Neural progenitor cell (in vitro differentiated cells): Measurements from ENCODE around the gene CLRN3. TPM values are rescaled to one million over a fixed set of nuclear protein-coding genes. Genes with fewer than 3 reads are reported as not detected.

ENCODE experiments used
- DNase-seq: peaks from one replicate; pipeline ENCODE4 v3.0.0-alpha.2; 2016; ENCODE audit warnings: low spot score
- H2AFZ ChIP-seq: fragments of 200-600 bp; sonication (generic); replicated peaks from 2 replicates; pipeline ENCODE4 v1.6.1; 2016; ENCODE audit warnings: antibody characterized with exemption
- H3F3A ChIP-seq: fragments of 200-600 bp; sonication (generic); 2 replicates; pipeline ENCODE4 v1.6.1; 2016; ENCODE audit warnings: antibody characterized with exemption, low read depth
- H3K27ac ChIP-seq: fragments of 200-600 bp; sonication (generic); 2 replicates; pipeline ENCODE4 v1.5.1; 2016; ENCODE audit warnings: mild to moderate bottlenecking
- H3K27me3 ChIP-seq: fragments of 200-600 bp; sonication (generic); 2 replicates; pipeline ENCODE4 v1.6.1; 2016; ENCODE audit warnings: mild to moderate bottlenecking, moderate library complexity
- H3K36me3 ChIP-seq: fragments of 200-600 bp; sonication (generic); 2 replicates; pipeline ENCODE4 v1.5.1; 2016
- H3K4me1 ChIP-seq: fragments of 200-600 bp; sonication (generic); 2 replicates; pipeline ENCODE4 v1.6.1; 2016; ENCODE audit warnings: mixed run types
- H3K4me2 ChIP-seq: fragments of 200-600 bp; sonication (generic); 2 replicates; pipeline ENCODE4 v1.6.1; 2016
- H3K4me3 ChIP-seq: fragments of 200-600 bp; sonication (generic); 2 replicates; pipeline ENCODE4 v1.5.1; 2016
- H3K79me2 ChIP-seq: fragments of 200-600 bp; sonication (generic); 2 replicates; pipeline ENCODE4 v1.6.1; 2016; ENCODE audit warnings: low read depth
- H3K9ac ChIP-seq: fragments of 200-600 bp; sonication (generic); 2 replicates; pipeline ENCODE4 v1.6.1; 2016
- H3K9me3 ChIP-seq: fragments of 200-600 bp; sonication (generic); 2 replicates; pipeline ENCODE4 v1.5.1; 2016; ENCODE audit warnings: low read depth
- H4K20me1 ChIP-seq: fragments of 200-600 bp; sonication (generic); 2 replicates; pipeline ENCODE4 v1.6.1; 2016; ENCODE audit warnings: low read depth
- H3K27ac Mint-ChIP-seq: 3 replicates; pipeline ENCODE4 v1.8.0; 2021; ENCODE audit warnings: mixed read lengths
- H3K27me3 Mint-ChIP-seq: 2 replicates; pipeline ENCODE4 v1.8.0; 2022; ENCODE audit warnings: low read depth, mild to moderate bottlenecking, inconsistent platforms, moderate library complexity, mixed read lengths; ENCODE audit not compliant: insufficient read depth
- H3K36me3 Mint-ChIP-seq: 3 replicates; pipeline ENCODE4 v1.8.0; 2021; ENCODE audit warnings: mixed read lengths
- H3K4me1 Mint-ChIP-seq: 3 replicates; pipeline ENCODE4 v1.8.0; 2021; ENCODE audit warnings: mixed read lengths
- H3K4me3 Mint-ChIP-seq: 3 replicates; pipeline ENCODE4 v1.8.0; 2021; ENCODE audit warnings: mild to moderate bottlenecking, moderate library complexity, mixed read lengths
- H3K9me3 Mint-ChIP-seq: 3 replicates; pipeline ENCODE4 v1.8.0; 2020; ENCODE audit warnings: mixed read lengths
- EZH2 ChIP-seq: fragments of 200-600 bp; sonication (generic); IDR thresholded peaks from 2 replicates; pipeline ENCODE4 v1.6.1; 2017; ENCODE audit warnings: antibody characterized with exemption, mild to moderate bottlenecking, moderate library complexity
- EZH2phosphoT487 ChIP-seq: fragments of 200-600 bp; sonication (generic); IDR thresholded peaks from 2 replicates; pipeline ENCODE4 v1.6.1; 2017; ENCODE audit warnings: antibody characterized with exemption
- total RNA-seq: library from RNA; depleted of rRNA; stranded (reverse); fragments of >200 nt; gene quantifications from 2 replicates; pipeline ENCODE4 v1.2.3, GENCODE V29; 2015; ENCODE audit warnings: low replicate concordance
- TF ChIP-seq, protein P1 (sequence below): fragments of 200-600 bp; sonication (generic); IDR thresholded peaks from 2 replicates; pipeline ENCODE4 v1.5.1; 2017; ENCODE audit warnings: antibody characterized with exemption, mild to moderate bottlenecking

Gene CLRN3
- total RNA-seq, 1 donor from 2014 or later: not detected

DNA sequence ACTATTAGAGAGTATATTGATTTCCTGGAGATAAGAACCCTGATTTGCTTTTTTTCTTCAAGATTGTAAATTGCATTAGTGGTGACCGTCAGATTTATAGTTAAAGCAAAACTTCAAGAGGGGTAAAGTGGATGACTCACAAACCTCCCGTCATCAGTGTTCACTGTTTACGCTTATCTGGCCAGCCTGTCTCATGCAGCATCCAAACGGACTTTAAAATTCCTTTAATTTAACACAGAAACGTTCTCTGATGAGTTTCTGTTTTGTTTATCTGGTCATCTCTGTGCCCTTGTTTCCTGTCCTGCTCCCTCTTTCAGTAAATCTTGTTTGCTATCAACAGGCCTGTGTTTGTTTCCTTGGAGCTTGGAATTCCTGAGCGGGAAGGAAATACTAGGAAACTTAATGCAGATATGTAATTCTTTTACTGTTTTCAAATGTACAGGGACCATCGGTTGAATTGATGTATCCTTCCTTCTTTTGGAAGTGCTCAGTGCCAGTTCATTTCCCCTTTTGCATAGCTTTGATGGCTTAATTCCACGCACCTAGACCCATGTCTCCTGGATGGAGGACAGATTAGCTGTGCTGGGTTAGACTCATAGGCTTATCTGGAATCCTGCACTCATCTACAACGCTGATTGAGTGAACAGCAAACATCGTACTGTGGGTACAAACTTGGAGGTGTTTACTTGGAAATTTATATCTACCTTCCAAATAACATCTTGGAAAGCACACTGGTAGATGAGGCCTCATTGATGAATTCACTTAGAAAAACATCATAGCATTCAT lies 35.5 kb upstream of the CLRN3 start:
- no peaks in the 10 kb centered on the region for H3K79me2 ChIP-seq
- H3K9ac ChIP-seq: no peak overlapping the region
- no peaks in the 10 kb centered on the region for H3K9me3 ChIP-seq
- H3K36me3 ChIP-seq: no peaks in the 10 kb centered on the region
- no peaks in the 10 kb centered on the region for H3K36me3 Mint-ChIP-seq
- TF ChIP-seq, protein P1, sequence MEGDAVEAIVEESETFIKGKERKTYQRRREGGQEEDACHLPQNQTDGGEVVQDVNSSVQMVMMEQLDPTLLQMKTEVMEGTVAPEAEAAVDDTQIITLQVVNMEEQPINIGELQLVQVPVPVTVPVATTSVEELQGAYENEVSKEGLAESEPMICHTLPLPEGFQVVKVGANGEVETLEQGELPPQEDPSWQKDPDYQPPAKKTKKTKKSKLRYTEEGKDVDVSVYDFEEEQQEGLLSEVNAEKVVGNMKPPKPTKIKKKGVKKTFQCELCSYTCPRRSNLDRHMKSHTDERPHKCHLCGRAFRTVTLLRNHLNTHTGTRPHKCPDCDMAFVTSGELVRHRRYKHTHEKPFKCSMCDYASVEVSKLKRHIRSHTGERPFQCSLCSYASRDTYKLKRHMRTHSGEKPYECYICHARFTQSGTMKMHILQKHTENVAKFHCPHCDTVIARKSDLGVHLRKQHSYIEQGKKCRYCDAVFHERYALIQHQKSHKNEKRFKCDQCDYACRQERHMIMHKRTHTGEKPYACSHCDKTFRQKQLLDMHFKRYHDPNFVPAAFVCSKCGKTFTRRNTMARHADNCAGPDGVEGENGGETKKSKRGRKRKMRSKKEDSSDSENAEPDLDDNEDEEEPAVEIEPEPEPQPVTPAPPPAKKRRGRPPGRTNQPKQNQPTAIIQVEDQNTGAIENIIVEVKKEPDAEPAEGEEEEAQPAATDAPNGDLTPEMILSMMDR: no peak
- TF ChIP-seq EZH2 (no peak), EZH2phosphoT487 (no peak)
- H3K9me3 Mint-ChIP-seq: peaks cover 3% of the 10 kb centered on the region
- no peaks in the 10 kb centered on the region for H3K27me3 ChIP-seq
- peaks cover 19% of the 10 kb centered on the region for H3F3A ChIP-seq
- no peak overlapping the region for H2AFZ ChIP-seq
- no peak overlapping the region for H3K27ac Mint-ChIP-seq
- H3K4me3 ChIP-seq: no peak overlapping the region
- no peak overlapping the region for H3K4me2 ChIP-seq
- H3K4me3 Mint-ChIP-seq: no peak overlapping the region
- DNase-seq: no peak
- peaks cover 11% of the 10 kb centered on the region for H3K27me3 Mint-ChIP-seq
- H3K4me1 ChIP-seq: peaks cover 17% of the 10 kb centered on the region
- peaks cover 19% of the 10 kb centered on the region for H3K4me1 Mint-ChIP-seq
- no peak overlapping the region for H3K27ac ChIP-seq
- H4K20me1 ChIP-seq: peaks cover 9% of the 10 kb centered on the region

GRCh38 chr10:127926455-127926854 lies 33.7 kb upstream of the CLRN3 start:
- peak overlapping the region; percentile 46 for H3K4me2 ChIP-seq
- H3K36me3 ChIP-seq: no peaks in the 10 kb centered on the region
- Mint-ChIP-seq H3K9me3 (peaks cover 3% of the 10 kb centered on the region), H3K4me3 (no peak overlapping the region), H3K27ac (peak overlapping the region; percentile 3), H3K27me3 (peaks cover 13% of the 10 kb centered on the region), H3K36me3 (no peaks in the 10 kb centered on the region), H3K4me1 (peaks cover 19% of the 10 kb centered on the region)
- H3K9ac ChIP-seq: no peak overlapping the region
- no peak for DNase-seq
- peaks cover 17% of the 10 kb centered on the region for H3K4me1 ChIP-seq
- H3K79me2 ChIP-seq: no peaks in the 10 kb centered on the region
- H4K20me1 ChIP-seq: peaks cover 9% of the 10 kb centered on the region
- H3K4me3 ChIP-seq: no peak overlapping the region
- no peak overlapping the region for H3K27ac ChIP-seq
- no peak for TF ChIP-seq EZH2
- TF ChIP-seq EZH2phosphoT487: no peak
- TF ChIP-seq, protein P1: no peak
- H3K9me3 ChIP-seq: no peaks in the 10 kb centered on the region
- H2AFZ ChIP-seq: no peak overlapping the region
- no peaks in the 10 kb centered on the region for H3K27me3 ChIP-seq
- H3F3A ChIP-seq: peaks cover 19% of the 10 kb centered on the region

DNA sequence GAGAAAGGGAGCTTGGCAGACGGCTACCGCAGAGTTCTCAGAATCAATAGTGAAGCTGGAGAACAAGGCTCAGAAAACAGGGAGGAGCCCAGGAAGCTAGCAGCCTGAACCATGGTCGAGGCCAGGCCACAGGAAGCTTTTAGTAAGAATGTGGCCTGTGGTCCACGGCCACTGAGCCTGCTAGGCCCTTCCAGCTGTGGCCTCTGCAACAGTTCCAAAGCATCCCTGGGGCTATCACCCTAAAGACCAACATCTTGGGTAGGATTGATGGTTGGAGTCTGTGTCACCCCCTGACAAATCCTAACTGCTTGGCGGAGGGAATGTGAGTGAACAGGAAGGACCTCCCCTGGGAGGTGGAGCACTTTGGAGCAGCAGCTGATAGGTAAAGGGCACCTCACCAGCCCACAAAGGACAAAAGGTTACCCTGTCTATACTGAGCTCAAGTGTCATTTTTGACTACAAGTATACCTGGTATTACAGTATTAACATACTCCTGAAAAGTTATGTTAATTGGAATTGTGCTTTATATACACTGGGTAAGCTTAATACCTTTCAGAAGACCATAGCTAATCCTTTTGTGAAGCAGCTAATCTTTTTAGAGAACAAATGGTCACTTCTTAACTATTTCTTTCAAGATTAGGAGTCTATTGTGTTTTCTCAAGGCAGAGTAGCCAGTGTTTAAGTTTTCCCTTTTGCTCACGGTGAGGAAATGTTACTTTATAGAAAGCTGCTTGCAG lies 32.9 kb upstream of the CLRN3 start:
- H3K4me2 ChIP-seq: peak overlapping the region; percentile 46
- Mint-ChIP-seq H3K4me3 (no peak overlapping the region), H3K36me3 (no peaks in the 10 kb centered on the region), H3K27ac (peak overlapping the region; percentile 57), H3K4me1 (peaks cover 19% of the 10 kb centered on the region), H3K9me3 (peaks cover 3% of the 10 kb centered on the region), H3K27me3 (peaks cover 13% of the 10 kb centered on the region)
- H3K4me1 ChIP-seq: peaks cover 17% of the 10 kb centered on the region
- no peaks in the 10 kb centered on the region for H3K27me3 ChIP-seq
- TF ChIP-seq EZH2phosphoT487 (peak; percentile 86), EZH2 (no peak)
- H3K9me3 ChIP-seq: no peaks in the 10 kb centered on the region
- DNase-seq: peak; percentile 61
- no peaks in the 10 kb centered on the region for H3K36me3 ChIP-seq
- peaks cover 9% of the 10 kb centered on the region for H4K20me1 ChIP-seq
- H3F3A ChIP-seq: peaks cover 19% of the 10 kb centered on the region
- H3K4me3 ChIP-seq: no peak overlapping the region
- no peak overlapping the region for H2AFZ ChIP-seq
- no peak overlapping the region for H3K27ac ChIP-seq
- H3K9ac ChIP-seq: no peak overlapping the region
- H3K79me2 ChIP-seq: no peaks in the 10 kb centered on the region

DNA sequence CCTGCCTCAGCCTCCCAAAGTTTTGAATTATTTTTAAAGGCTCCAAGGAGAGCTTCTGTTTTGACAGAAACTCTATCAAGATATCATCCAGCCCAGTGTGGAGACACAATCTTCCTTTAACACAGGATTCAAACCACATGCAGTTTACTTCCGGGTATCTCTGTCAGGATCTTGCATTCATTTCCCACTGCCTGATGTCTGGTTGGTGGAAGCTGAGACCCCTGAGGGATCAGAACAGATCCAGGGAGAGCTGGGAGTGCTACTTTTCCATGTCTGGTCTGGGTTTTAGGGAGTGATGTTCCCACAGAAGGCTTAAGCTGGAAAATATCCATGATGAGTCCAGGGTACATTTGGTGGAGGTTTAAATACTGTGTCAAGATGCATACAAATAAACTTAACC lies 30.9 kb upstream of the CLRN3 start:
- H3K27ac ChIP-seq: no peak overlapping the region
- H3K9ac ChIP-seq: no peak overlapping the region

More for the DNA sequence above, 30.9 kb upstream of the CLRN3 start:
- peaks cover 9% of the 10 kb centered on the region for H4K20me1 ChIP-seq
- peaks cover 19% of the 10 kb centered on the region for H3F3A ChIP-seq
- TF ChIP-seq, protein P1: no peak
- TF ChIP-seq EZH2phosphoT487 (no peak), EZH2 (no peak)
- no peaks in the 10 kb centered on the region for H3K27me3 ChIP-seq
- H2AFZ ChIP-seq: no peak overlapping the region
- no peaks in the 10 kb centered on the region for H3K36me3 Mint-ChIP-seq
- no peak overlapping the region for H3K4me2 ChIP-seq
- H3K4me1 ChIP-seq: peaks cover 17% of the 10 kb centered on the region
- H3K4me3 ChIP-seq: no peak overlapping the region
- no peaks in the 10 kb centered on the region for H3K36me3 ChIP-seq
- no peak overlapping the region for H3K27ac Mint-ChIP-seq
- H3K4me1 Mint-ChIP-seq: peaks cover 19% of the 10 kb centered on the region
- peaks cover 3% of the 10 kb centered on the region for H3K9me3 Mint-ChIP-seq
- no peak overlapping the region for H3K4me3 Mint-ChIP-seq
- peaks cover 15% of the 10 kb centered on the region for H3K27me3 Mint-ChIP-seq
- no peaks in the 10 kb centered on the region for H3K79me2 ChIP-seq
- no peak for DNase-seq
- H3K9me3 ChIP-seq: no peaks in the 10 kb centered on the region
